NCI-H2107 treated with DMSO at 0.1 percent for 48 hours (cell line): ENCODE data around the gene WFIKKN2.
"Not testable (repeated sequence)": the region's sequence is repeated elsewhere in the genome, so short reads cannot be mapped to it uniquely, and the experiment has no call there.

Experiments used
- DNase-seq: peaks from one replicate; lab custom pipeline; 2025; ENCODE audit not compliant: unreplicated experiment; lab: John Stamatoyannopoulos, UW

Gene WFIKKN2

GRCh38 chr17:50850640-50851039, 15.3 kb downstream of the WFIKKN2 start:
- DNase-seq = no peak

- no peak for DNase-seq
Observed at GRCh38 chr17:50853015-50853615, 17.7 kb downstream of the WFIKKN2 start.

GRCh38 chr17:50853781-50854180, 18.4 kb downstream of the WFIKKN2 start:
- no peak for DNase-seq

- DNase-seq = no peak
Observed at GRCh38 chr17:50855708-50856330, 20.4 kb downstream of the WFIKKN2 start.

- no peak for DNase-seq
Observed at GRCh38 chr17:50856431-50856830, 21.0 kb downstream of the WFIKKN2 start.

GRCh38 chr17:50858486-50859225, 23.3 kb downstream of the WFIKKN2 start:
- DNase-seq = no peak

GRCh38 chr17:50859727-50860126, 24.3 kb downstream of the WFIKKN2 start:
- not testable (repeated sequence) for DNase-seq

- no peak for DNase-seq
Observed at GRCh38 chr17:50861334-50861676, 25.9 kb downstream of the WFIKKN2 start.

GRCh38 chr17:50861822-50862528, 26.6 kb downstream of the WFIKKN2 start:
- no peak for DNase-seq

- DNase-seq = no peak
Observed at GRCh38 chr17:50863221-50863843, 27.9 kb downstream of the WFIKKN2 start.

GRCh38 chr17:50863931-50864330, 28.5 kb downstream of the WFIKKN2 start:
- DNase-seq = no peak

GRCh38 chr17:50864747-50865059, 29.3 kb downstream of the WFIKKN2 start:
- DNase-seq = no peak

GRCh38 chr17:50865060-50865867, 29.9 kb downstream of the WFIKKN2 start:
- peak; percentile 25 for DNase-seq

GRCh38 chr17:50865868-50866260, 30.5 kb downstream of the WFIKKN2 start:
- no peak for DNase-seq

GRCh38 chr17:50866261-50866949, 31.0 kb downstream of the WFIKKN2 start, which contains the start of gene TOB1:
TSS of gene TOB1 (minus strand) at chr17:50866354. CDS start at chr17:50864017, 2,337 bp downstream.
- peak; percentile 94 for DNase-seq

GRCh38 chr17:50866950-50867362, 31.6 kb downstream of the WFIKKN2 start:
- DNase-seq = peak; percentile 72

GRCh38 chr17:50867363-50868139, 32.2 kb downstream of the WFIKKN2 start:
- DNase-seq = peak; percentile 96

- DNase-seq = no peak
Observed at GRCh38 chr17:50868140-50868438, 32.7 kb downstream of the WFIKKN2 start.

- no peak for DNase-seq
Observed at GRCh38 chr17:50868602-50869001, 33.2 kb downstream of the WFIKKN2 start.
